Mammary epithelial cell (primary cell): Measurements from ENCODE around the gene PSORS1C1.

Experiments
- CTCF ChIP-seq, 2 donors: IDR thresholded peaks in 1 of 2; conservative IDR thresholded peaks in 1 of 2; 2 replicates each; pipeline ENCODE4 v1.5.1; 2011 to 2012; ENCODE audit warnings: inconsistent platforms in 2 of 2, low read length in 2 of 2, mild to moderate bottlenecking in 2 of 2, control low read depth in 1 of 2, low read depth in 1 of 2; ENCODE audit not compliant: insufficient read depth in 1 of 2; ENCODE audit errors: extremely low read depth in 1 of 2
- EZH2 ChIP-seq: IDR thresholded peaks from 2 replicates; pipeline ENCODE4 v1.6.1; 2012; ENCODE audit warnings: low read length, inconsistent platforms, borderline replicate concordance

GRCh38 chr6:31091680-31092079, 22.9 kb upstream of the PSORS1C1 start:
- TF ChIP-seq CTCF (conservative IDR thresholded peaks at IDR 0.05 in 1 of 2, IDR thresholded peaks at IDR 0.05 in 1 of 2; ENCODE audit: extremely low read depth in 1 of 2, insufficient read depth in 1 of 2, low read depth in 1 of 2, low read length in 2 of 2) (no peak), EZH2 (no peak)
